NK-92 treated with Interleukin-12 subunit alpha and Interleukin-12 subunit beta, amount 100 ng/mL, for 24 hours (cell line): ENCODE results near the gene XYLT1.

Experiments
- DNase-seq: peaks from one replicate; lab custom pipeline; 2025; lab: John Stamatoyannopoulos, UW

The XYLT1 gene

GRCh38 chr16:17258077-17258599 is 212.6 kb downstream of the XYLT1 start:
- DNase-seq, result no peak

- no peak for DNase-seq
These were observed 213.2 kb downstream of the XYLT1 start for GRCh38 chr16:17257426-17258023.

- DNase-seq, result no peak
These were observed 218.1 kb downstream of the XYLT1 start for GRCh38 chr16:17252701-17253100.

DNA sequence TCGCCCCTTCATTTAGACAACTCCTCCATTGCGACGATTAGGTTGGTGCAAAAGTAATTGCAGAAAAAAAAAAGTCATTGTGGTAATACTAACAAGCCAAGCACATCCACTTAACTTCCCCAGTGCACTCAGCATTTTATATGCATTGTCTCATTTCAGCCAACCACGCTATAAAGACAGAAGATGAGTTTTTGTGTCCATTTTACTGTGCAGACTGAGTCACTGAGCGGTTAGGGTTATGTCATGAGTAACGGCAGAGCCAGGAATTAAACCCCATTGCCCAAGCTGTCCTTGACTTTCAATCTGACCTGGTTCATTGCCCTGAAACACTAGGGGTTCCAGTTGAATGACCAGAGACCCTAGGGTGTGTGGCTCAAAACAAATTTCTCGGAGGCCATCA is 218.7 kb downstream of the XYLT1 start:
- DNase-seq, result no peak

GRCh38 chr16:17251496-17251895 is 219.3 kb downstream of the XYLT1 start:
- no peak for DNase-seq

GRCh38 chr16:17246974-17247732 is 223.6 kb downstream of the XYLT1 start:
- DNase-seq, result no peak

DNA sequence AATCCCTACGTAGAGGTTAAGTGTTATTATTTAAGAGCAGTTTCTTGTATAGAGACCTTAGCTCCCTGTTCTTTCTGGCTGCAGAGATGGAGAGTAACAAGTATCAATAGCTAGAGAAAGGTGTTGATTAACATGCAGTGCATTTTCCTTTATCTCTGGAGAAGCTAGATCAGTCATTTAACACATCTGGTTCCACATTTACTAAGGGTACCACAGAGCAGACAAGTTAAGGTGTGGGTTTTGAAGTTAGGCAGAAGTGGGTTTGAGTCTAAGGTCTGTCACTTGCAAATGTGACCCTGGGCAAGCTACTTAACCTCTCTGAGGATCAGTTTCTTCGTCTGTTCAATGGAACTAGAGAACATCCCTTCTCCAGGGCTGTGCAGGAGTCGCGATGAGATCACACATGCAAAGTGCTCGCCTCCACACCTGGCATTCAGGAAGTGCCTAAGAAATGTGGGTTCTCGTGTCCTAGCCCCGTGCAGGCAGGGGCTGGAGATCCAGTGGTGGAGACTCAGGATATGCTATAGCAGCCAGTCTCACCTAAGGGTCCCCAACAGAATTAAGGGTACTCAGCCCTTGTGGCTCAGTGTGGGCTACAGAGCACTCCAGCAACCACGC is 224.4 kb downstream of the XYLT1 start:
- DNase-seq, result no peak

DNA sequence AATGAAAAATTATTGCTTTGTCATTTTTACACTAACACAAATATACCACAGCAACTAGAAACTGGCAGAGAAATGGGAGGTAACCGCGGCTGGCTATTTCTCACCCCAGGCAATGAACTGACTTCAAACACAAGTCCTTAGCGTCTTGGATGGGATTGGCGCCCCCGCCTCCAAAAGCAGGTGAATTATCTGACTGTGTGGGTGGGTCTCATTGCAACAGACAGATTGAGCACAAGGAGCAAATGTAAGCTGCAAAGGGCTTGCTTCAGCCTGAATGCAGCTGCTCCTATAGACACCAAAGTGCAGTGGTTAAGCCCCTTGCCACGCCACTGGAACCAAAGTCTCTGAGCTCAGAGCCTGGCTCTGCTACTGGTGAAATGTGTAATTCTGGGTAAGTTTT is 225.0 kb downstream of the XYLT1 start:
- no peak for DNase-seq

- no peak for DNase-seq
These were observed 225.7 kb downstream of the XYLT1 start for GRCh38 chr16:17244872-17245551.

GRCh38 chr16:17241264-17241835 is 229.4 kb downstream of the XYLT1 start:
- DNase-seq, result no peak

DNA sequence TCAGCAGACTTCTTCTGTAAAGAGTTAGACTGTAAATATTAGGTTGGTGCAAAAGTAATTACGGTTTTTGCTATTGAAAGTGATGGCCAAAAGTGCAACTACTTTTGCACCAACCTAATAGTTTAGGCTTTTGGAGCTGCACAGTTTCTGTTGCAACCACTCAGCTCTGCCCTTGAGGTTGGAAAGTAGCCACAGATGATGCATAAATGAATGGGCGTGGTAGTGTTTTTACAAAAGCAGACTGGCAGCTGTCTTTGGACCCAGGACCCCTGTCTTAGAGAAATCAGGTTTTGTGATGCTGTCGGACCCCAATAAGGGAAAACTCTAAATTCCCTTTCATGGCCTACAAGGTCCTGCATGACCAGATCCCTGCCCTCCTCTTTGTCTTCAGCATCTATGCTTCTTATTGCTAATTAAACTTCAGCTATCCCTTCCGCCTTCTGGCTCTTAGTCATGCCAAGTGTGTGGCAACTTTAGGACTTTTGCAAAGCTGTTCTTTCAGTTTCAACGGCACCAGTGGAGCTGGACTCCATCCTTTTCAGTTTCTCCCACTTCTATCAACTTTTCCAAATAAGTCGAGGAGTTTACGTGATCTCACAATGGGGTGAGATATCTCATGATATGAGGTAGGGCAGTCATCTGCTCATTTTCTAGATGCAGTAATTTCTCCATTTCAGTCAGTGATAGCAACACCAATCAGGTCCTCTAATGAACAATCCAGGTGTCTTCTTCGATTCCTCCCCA is 232.3 kb downstream of the XYLT1 start:
- DNase-seq, result peak; percentile 13

GRCh38 chr16:17237350-17237944 is 233.3 kb downstream of the XYLT1 start:
- no peak for DNase-seq

- no peak for DNase-seq
These were observed 235.5 kb downstream of the XYLT1 start for GRCh38 chr16:17235147-17235815.

GRCh38 chr16:17233318-17234002 is 237.3 kb downstream of the XYLT1 start:
- DNase-seq, result no peak

- DNase-seq, result no peak
These were observed 238.3 kb downstream of the XYLT1 start for GRCh38 chr16:17232487-17232886.

DNA sequence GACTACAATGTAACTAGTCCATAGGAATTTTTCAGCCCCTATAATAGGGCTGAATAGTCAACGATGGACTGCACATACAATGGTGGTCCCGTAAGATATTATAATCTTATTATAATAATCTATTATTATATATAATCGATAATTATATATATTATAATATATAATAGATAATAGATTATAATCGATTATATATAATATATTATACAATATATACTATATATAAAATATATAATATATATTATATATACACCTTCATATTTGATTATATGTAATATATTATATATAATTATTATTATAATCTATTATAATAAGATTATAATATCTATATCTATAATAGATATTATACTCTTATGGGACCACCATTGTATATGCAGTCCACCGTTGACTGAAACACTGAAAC is 238.8 kb downstream of the XYLT1 start:
- no peak for DNase-seq

- DNase-seq, result no peak
These were observed 239.7 kb downstream of the XYLT1 start for GRCh38 chr16:17230932-17231581.

- DNase-seq, result no peak
These were observed 241.0 kb downstream of the XYLT1 start for GRCh38 chr16:17229766-17230165.

DNA sequence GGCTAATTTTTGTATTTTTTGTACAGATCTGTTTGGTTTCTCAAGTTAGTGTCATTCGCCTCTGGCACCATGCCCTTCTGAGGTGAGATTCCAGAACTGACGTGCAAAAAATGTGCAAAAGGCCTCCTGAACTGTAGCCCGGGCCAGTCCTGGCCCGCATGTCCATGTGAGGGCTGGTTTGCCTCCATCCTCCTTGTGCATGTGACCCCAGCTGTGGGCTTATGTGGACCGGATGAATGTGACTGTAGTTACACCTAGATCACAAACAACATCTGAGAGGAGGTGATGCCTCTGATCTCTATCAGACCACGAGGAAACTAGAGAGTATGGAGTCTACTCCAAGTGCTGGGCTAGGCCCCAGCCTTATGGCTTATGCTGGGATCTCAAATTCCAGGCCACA is 241.6 kb downstream of the XYLT1 start:
- DNase-seq, result no peak

GRCh38 chr16:17228708-17229055 is 242.1 kb downstream of the XYLT1 start:
- no peak for DNase-seq
